NCI-H460 (cell line): ENCODE data around the gene WDR37. TPM values are rescaled to one million over a fixed set of nuclear protein-coding genes. Genes with fewer than 3 reads are reported as not detected.

ENCODE experiments used
- DNase-seq: peaks from one replicate; pipeline ENCODE4 v3.0.0-alpha.2; 2016; ENCODE audit warnings: low read depth; ENCODE audit errors: extremely low read depth
- total RNA-seq: library from RNA; depleted of rRNA; stranded (reverse); fragments of >200 nt; shearing (Covaris generic); gene quantifications from 2 replicates; pipeline ENCODE4 v1.2.3, GENCODE V29; 2014

The WDR37 gene
- total RNA-seq, 1 experiment from 2014 or later = 4.2 TPM

- no peak for DNase-seq
These were observed 12.5 kb downstream of the WDR37 start for GRCh38 chr10:1068380-1069361.

GRCh38 chr10:1070919-1071318 lies 14.7 kb downstream of the WDR37 start:
- no peak for DNase-seq

GRCh38 chr10:1074052-1074747 lies 18.0 kb downstream of the WDR37 start:
- no peak for DNase-seq

GRCh38 chr10:1074748-1075308 lies 18.6 kb downstream of the WDR37 start:
- DNase-seq = no peak

GRCh38 chr10:1078668-1079067 lies 22.5 kb downstream of the WDR37 start:
- DNase-seq = no peak

GRCh38 chr10:1083581-1083980 lies 27.4 kb downstream of the WDR37 start:
- no peak for DNase-seq

GRCh38 chr10:1084011-1084950 lies 28.1 kb downstream of the WDR37 start:
- no peak for DNase-seq

GRCh38 chr10:1085258-1085657 lies 29.1 kb downstream of the WDR37 start:
- no peak for DNase-seq

- DNase-seq = no peak
These were observed 30.6 kb downstream of the WDR37 start for GRCh38 chr10:1086787-1087186.

GRCh38 chr10:1089017-1089689 lies 33.0 kb downstream of the WDR37 start:
- no peak for DNase-seq

GRCh38 chr10:1090696-1091095 lies 34.5 kb downstream of the WDR37 start:
- DNase-seq = no peak

GRCh38 chr10:1093696-1094095 lies 37.5 kb downstream of the WDR37 start:
- DNase-seq = no peak

GRCh38 chr10:1094112-1095057 lies 38.2 kb downstream of the WDR37 start:
- DNase-seq = no peak

GRCh38 chr10:1095498-1095897 lies 39.3 kb downstream of the WDR37 start:
- no peak for DNase-seq

GRCh38 chr10:1096287-1096889 lies 40.2 kb downstream of the WDR37 start:
- no peak for DNase-seq

GRCh38 chr10:1097436-1097835 lies 41.3 kb downstream of the WDR37 start:
- DNase-seq = no peak

GRCh38 chr10:1100143-1100542 lies 44.0 kb downstream of the WDR37 start:
- no peak for DNase-seq

GRCh38 chr10:1100691-1101368 lies 44.6 kb downstream of the WDR37 start:
- DNase-seq = no peak
